GDM1 (cell line): ENCODE data around the gene CDC123.
"Not testable (repeated sequence)": the region's sequence is repeated elsewhere in the genome, so short reads cannot be mapped to it uniquely, and the experiment has no call there.

Experiments used
- DNase-seq: peaks from one replicate; lab custom pipeline; 2025; lab: John Stamatoyannopoulos, UW

CDC123 gene

DNA sequence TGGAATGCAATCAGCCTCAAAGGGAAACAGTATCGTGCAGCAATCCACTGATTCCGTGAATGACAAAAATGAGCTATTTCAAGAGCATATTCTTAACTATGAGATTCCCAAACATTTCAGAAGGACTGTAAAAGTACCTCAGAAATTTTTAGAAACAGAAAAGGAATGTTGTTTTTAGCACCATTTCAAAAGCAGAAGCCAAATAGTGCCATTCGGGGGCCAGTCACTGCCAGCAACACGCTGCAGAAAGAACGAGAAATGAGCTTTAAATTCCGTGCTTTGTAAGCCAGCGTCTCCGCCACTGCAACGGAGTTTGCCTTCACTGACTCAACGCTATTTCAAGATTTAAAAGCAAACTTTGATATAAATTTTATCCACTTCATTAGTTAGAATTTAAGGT lies 6.6 kb upstream of the CDC123 start:
- no peak for DNase-seq

DNA sequence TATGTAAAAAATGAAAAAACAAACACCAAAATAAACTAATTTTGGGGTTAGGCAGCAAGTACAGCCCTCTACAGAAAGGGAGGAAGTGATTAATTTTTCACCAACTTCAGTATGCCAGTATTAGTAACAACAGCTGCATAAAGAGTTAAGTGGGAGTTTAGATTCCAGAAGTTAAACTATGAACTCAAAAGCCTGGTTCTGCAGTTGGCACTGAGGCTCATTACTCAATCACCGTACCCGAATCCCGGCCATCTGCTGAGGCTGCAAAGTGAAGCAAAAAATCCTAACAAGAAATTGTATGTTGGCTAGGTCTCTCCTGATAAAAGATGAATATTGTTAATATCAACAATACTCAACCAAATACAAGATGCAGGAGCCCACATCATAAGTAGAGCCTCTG lies 4.3 kb upstream of the CDC123 start:
- DNase-seq: no peak

DNA sequence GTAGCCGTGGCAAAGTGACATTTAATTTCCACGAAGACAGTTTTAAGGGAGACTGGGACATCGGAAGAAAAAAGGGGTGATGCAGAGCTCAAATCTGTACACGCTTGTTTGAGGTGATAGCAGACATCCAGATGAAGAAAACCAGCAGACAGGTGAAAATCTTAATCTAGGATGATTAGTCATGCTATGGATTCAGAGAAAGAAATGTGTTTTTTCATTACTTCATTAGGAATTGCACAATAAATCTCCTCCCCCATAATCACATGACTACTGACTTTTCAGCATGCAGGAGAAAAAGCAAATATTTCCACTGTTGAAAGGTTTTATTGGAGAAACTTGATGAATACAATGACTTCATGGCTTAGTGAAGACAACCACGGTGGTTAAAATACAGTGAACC lies 2.8 kb upstream of the CDC123 start:
- DNase-seq: no peak

DNA sequence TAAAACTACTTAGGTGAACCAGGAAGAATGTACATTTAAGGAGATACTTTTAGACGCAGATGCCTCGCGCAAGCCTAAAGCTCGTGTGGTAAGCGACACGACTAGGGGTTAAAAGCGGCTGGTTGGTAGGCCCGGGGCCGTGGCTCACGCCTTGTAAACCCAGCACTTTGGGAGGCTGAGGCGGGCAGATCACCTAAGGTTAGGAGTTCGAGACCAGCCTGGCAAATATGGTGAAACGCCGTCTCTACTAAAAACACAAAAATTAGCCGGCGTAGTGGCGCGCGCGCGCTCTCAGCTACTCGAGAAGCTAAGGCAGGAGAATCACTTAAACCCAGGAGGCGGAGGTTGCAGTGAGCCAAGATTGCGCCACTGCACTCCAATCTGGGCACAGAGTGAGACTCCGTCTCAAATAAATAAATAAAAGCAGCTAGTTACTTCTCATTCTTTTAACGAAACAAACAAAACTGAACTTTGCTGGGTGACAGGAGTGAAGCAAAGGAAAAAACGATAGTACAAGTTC lies 1.2 kb upstream of the CDC123 start:
- DNase-seq: no peak

DNA sequence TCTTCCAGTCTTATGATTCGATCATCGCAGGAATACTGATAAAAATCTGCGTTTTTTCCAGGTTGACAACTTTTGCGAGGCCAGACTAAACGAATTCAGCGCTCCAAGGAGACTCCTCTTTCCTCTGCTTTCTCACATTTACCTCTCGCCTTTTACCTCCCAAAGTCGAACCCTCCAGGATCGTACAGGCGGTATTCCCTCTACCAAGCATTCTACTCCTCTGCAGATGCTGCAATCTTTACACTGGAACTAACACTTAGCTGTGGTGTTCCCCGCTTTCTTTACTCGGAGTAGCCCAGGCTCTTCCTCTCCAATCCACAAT lies 746 bp upstream of the CDC123 start:
- no peak for DNase-seq

DNA sequence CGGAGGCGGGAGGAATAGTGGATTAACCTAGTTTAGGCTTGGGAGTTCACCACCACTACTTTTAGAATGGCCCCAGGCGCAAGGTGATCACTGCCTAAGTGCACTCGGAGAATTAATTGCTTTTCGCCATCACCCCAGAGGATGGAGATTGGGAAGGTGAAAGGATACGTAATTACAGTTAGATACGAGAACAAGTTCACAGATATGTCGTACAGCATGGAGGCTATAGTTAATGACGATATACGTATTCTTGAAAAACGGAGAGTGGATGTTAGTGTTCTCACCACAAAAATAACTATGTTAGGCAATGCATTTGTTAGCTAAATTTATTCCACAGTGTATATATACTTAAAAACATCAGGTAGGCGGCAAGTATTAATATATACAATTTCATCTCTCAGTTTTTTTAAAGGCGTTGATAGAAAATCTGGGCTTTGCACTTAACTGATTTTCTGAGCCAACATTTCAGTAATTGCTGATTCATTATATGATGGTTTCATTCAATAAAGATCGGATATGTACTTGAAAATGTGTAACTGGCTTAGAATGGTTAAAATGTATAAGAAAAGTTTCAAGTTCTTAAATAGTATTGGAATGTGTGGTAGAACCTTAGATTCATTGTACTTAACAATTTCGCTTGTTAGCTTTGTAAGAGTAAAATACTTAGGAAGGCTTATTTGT lies 683 bp downstream of the CDC123 start:
- DNase-seq: no peak

DNA sequence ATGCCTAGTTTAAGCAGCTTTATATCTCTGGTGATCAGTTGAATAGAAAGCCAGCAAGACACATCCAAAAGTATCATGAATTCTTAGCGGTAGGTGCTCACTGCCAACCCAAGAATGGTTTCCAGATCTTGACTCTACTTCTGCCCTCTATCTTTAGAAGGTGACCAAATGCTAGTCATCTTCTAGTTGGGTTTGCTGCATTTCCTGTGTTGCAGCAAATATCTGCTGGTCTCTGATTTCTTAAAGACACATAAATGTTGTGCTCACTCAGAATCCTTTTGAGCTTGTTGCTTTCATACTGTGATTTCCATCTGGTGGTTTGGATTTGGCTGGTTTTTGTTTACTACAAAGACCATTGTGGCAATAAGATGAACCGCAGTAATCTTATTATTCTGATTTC lies 2.2 kb downstream of the CDC123 start:
- DNase-seq: no peak

DNA sequence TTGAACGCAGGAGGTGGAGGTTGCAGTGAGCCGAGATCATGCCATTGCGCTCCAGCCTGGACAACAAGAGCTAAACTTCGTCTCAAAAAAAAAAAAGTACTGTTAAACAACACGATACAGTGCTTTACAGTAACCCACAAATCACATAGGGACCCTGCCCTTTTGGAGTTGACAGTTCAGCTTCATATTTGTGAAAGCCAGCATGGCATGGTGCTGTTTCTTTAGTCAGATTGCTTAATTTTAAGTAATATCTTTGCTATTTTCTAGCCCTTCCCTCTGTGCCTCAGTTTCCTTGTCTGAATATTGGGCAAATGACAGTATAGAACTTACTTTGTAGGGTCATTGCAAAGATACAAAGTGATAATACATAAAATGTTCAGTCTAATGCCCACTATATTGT lies 4.9 kb downstream of the CDC123 start:
- no peak for DNase-seq

DNA sequence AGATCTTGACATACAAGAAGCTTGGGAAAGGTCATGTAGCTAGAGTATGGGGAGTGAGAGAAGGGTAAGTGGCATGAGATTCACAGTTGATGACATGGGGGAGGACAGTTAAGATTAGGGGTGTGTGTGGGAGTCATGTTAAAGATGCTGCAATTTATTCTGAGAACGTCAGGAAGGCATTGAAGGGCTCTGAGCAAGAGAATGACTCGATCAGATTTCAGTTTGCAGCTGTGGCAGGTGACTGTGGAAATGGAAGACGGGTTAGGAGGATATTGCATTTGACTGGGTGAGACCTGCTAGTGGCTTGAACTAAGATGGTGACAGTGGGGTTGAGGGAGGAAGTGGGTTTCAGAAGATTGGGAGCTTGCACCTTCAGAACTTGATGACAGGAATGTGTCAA lies 5.6 kb downstream of the CDC123 start:
- DNase-seq: no peak

DNA sequence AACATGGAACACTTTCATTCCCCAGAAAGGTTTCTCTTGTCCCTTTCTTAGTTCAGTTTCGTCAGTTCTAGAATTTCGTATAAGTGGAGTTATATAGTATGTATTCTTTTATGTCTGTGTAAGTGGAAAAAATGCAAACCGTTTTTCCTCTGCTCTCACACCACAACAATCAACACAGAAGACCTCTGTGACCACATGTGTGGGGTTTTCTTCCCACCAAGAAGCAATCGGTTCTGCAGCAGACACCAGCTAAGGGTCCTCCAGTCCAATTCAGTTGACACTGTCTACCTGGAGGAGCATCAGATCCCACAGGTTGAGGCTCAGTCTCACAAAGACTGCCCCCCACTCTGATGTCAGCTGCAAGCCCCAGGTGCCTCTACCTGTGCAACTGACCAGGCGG lies 6.2 kb downstream of the CDC123 start:
- DNase-seq: no peak

DNA sequence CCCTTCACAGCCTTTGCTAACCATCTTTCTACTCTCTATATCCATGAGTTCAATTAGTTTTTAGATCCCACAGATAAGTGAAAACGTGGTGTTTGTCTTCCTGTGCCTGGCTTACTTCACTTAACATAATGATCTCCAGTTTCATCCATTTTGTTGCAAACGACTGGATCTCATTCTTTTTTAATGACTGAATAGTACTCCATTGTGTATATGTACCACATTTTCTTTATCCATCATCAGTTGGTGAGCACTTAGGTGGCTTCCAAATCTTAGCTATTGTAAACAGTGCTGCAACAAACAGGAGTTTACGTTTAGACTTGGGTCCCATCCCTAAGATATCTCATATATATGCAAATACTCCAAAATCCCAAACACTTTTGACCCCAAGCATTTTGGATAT lies 9.1 kb downstream of the CDC123 start:
- no peak for DNase-seq

DNA sequence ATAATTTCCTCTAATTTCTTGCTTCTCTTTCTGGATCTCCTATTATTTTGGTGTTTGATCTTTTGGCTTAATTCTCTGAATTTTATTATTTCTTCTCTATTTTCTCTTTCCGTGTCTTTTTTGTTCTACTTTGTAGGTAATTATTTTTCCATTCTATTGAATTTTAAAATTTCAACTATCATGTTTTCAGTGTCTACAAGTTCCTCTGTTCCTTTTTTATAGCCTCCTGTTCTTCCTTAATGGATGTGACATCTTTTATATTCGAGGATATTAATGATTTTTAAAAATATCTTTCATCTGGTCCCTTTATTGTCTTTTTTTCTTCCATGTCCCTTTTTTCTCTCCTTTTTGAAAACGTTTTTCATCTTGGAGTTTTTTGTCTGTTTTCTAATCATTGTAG lies 11.1 kb downstream of the CDC123 start:
- no peak for DNase-seq

DNA sequence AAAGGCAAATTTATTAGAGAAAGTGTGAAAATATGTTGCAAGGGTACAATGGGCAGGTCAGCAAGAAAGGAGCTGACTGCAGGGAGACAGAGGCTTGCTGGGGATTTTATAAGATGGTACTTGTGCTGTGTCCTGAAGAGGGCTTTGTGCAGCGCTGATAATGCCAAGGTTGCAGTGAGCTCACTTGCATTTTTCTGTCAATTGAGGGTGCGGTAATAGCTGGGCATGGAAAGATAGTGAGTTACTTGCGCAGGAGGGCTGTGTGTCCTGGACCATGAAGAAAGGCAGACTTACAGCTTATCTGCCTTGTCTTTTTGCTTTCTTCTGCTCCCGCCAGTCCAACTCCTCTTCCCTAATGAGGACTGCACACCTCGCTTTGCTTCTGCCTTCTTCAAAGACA lies 12.5 kb downstream of the CDC123 start:
- DNase-seq: no peak

DNA sequence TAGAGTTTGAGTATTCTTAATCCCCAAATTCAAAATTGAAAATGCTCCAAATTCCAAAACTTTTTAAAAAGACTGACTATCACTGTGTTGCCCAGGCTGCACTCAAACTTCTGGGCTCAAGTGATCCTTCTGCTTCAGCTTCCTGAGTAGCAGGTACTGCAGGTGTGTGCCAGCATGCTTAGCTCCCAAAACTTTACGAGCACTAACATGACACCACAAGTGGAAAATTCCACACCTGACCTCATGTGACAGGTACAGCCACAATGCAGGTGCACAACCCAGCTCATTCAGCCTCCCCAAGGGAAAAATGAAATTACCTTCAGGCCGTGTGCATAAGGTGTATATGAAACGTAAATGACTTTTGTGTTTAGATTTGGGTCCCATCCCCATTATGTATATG lies 16.5 kb downstream of the CDC123 start:
- no peak for DNase-seq

DNA sequence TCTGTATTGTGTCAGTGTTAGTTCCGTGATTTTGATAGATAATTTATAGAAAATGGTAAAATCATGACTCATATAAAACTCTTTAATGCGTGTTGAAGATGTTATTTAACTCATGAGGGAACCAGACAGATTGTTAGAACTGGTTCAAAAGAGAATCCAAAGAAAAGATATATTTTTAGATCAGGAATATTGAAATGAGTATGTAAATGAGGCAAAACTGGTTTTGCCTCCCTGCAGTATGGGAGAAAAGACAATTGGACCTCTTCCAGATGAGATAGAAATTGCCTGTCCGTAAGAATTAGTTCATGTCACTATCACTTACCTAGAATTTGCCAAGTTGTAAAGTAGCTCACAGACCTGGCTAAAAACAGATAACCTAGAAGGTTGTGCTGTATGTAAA lies 17.6 kb downstream of the CDC123 start:
- DNase-seq: no peak

DNA sequence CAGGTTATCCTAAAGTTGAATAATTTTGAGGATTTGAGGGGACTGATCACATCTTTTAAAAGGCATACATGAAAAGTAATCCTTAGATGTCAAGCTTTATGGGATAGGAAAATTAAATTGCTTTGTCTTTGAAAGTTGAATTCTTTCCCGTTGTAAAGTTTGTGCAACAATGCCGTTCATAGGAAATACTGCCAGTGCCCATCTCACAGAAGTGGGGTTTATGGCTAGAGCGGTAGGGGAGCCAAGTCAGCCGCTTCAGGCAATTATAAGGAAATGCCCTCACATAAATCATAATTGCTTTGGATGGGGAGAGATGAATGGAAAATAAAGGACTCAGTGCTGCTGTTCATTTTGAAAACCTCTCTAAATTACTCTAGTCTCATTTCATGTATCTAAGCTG lies 18.1 kb downstream of the CDC123 start:
- DNase-seq: no peak

DNA sequence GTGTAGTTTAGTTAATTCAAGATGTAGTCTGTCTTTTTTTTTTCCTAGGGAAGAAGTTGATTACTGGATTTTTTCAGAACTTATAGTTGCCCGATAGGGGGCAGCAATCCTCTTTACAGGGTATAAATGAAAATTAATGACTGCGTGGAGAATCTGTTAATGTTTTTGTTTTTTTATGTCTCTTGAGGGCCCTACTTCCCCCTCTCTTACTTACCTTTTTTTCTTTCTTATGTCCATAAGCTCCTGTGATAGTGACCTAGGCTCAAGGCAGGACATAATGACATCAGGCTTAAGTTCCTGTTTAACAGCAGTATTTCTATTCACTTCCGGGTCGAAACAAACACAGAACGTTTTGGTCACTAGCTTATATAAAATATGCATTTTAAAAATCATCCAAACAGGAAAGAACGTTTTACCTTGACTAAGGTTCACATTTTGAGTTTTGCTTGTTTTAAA lies 18.8 kb downstream of the CDC123 start:
- DNase-seq: no peak

DNA sequence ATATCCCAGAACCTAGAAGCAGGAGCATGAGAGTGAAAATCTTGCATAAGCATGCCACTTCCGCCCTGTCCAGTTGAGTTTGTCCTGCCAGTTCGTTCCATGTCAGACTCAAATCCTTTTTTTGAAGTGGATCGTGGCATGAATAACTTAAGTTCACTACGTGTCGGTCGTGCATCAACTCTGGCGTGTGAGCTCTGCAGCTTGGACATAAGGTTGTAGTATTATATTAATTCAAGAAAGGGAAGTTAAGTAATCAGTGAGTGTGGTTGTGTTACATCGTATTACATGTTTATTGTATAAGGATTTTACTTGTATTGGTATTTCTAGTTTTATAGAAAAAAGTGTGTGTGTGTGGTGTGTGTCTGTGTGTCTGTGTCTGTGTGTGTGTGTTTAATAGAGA lies 23.0 kb downstream of the CDC123 start:
- DNase-seq: no peak

DNA sequence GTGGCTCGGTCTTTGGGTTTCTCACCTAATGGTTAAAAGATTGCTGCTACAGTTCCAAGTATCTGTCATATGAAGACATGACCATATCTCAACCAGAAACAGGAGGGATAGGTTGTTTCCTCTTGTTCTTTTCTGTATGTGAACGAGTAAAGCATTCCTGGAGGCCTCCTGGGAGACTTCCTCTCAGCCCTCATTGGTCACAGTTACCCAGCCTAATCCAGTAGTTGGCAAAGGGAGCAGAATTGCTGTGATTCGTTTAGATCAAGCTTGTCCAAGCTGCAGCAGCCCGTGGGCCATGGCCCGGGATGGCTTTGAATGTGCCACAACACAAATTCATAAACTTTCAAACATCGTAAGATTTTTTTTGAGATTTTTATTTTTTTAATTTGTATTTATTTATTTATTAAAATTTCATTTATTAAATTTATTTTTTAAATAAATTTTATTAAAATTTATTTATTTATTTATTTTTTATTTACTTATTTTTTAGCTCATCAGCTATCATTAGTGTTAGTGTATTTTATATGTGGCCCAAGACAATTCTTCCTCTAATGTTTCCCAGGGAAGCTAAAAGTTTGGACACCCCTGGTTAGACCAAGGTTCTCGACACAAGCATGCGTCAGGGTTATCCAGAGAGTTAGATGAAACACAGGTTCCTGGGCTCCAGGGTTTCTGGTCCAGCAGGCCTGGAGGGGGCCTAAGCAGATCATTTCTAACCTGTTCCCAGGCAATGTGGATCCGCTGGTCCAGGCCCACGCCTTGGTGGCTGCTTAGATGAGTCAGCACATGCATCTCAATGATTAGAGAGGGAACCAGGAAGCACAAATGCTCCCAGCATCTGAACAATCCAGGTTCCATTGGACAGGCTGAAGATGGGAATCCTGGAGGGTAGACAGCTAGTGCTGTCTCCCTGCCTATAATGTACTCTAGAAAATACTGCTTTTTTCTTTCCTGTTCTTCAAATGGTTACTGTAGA lies 25.6 kb downstream of the CDC123 start:
- DNase-seq: no peak

DNA sequence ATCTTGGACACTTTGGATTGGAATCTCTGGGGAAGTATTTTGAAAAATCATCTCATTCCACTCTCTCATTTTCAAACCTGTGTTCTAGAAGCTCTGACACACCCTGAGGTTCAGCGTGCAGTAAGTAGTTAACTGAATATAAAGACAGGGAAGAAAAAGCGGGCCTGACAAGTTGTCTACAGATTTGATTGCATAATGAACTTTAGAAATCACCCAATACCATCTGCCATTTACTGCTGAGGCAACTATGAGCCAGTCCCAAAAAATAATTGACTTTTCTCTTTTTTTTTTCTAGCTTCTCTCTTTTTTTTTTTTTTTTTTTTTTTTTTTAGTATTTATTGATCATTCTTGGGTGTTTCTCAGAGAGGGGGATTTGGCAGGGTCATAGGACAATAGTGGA lies 29.5 kb downstream of the CDC123 start:
- DNase-seq: no peak

DNA sequence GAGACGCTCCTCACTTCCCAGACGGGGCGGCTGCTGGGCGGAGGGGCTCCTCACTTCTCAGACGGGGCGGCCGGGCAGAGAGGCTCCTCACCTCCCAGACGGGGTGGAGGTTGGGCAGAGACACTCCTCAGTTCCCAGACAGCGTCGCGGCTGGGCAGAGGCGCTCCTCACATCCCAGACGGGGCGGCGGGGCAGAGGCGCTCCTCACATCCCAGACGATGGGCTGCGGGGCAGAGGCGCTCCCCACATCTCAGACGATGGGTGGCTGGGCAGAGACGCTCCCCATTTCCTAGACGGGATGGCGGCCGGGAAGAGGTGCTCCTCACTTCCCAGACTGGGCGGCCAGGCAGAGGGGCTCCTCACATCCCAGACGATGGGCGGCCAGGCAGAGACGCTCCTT lies 30.4 kb downstream of the CDC123 start:
- DNase-seq: not testable (repeated sequence)

DNA sequence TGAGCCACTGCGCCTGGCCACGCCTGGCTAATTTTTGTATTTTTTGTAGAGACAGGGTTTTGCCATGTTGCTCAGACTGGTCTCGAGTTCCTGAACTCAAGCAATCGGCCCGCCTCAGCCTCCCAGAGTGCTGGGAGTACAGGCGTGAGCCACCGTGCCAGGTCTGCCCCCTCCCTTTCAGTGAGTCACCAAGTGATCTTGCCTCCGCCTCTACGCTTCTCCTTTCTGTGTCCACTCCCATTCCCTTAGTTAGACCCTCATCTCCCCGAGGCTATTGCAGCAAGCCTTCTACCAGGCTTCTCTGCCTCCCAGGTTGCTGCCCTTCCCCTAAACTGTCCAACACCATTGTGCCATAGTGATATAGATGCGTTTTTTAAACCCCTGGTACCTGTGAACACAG lies 32.9 kb downstream of the CDC123 start:
- DNase-seq: no peak

DNA sequence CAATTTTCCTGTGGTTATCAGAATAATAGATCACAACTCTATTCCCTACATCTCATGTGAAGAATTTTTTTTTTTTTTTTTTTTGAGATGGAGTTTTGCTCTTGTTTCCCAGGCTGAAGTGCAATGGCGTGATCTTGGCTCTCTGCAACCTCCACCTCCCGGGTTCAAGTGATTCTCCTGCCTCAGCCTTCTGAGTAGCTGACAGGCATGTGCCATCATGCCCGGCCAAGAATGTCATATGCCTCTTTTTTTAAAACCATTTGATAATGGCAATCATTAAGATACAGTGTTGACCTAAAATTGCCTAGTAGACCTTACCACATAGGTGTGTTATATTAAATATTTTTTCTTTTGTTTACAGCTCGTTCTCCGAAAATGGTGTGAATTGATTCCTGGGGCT lies 38.7 kb downstream of the CDC123 start:
- DNase-seq: not testable (repeated sequence)
